Ramos (cell line): ENCODE measurements around the gene GNE.
"Not testable (repeated sequence)": the region's sequence is repeated elsewhere in the genome, so short reads cannot be mapped to it uniquely, and the experiment has no call there.

Experiments
- in situ Hi-C: fragments of 300-500 bp; cut with MboI; formaldehyde crosslinking; loops from one replicate; pipeline ENCODE4 v1.14.3; 2022; ENCODE audit warnings: low sequenced_read_pairs; ENCODE audit not compliant: unreplicated experiment

The GNE gene

GRCh38 chr9:36258208-36258995, at the start of gene GNE:
Gene GNE (minus strand): TSS chr9:36258448. CDS start chr9:36249355, 9,093 bp downstream.
- in situ Hi-C loops, result no loop called here

- in situ Hi-C loops, result no loop called here
Measured at GRCh38 chr9:36306471-36307306, 48.4 kb upstream of the GNE start.

- in situ Hi-C loops, result not testable (repeated sequence)
Measured at GRCh38 chr9:36304366-36304765, 46.1 kb upstream of the GNE start.

- in situ Hi-C loops, result no loop called here
Measured at GRCh38 chr9:36301227-36301626, 43.0 kb upstream of the GNE start.

- in situ Hi-C loops, result no loop called here
Measured at GRCh38 chr9:36298566-36298965, 40.3 kb upstream of the GNE start.

- in situ Hi-C loops, result no loop called here
Measured at GRCh38 chr9:36297798-36298197, 39.5 kb upstream of the GNE start.

- in situ Hi-C loops, result not testable (repeated sequence)
Measured at GRCh38 chr9:36294996-36295395, 36.7 kb upstream of the GNE start.

GRCh38 chr9:36293918-36294317, 35.7 kb upstream of the GNE start:
- in situ Hi-C loops, result no loop called here

- in situ Hi-C loops, result no loop called here
Measured at GRCh38 chr9:36293171-36293570, 34.9 kb upstream of the GNE start.

- in situ Hi-C loops, result no loop called here
Measured at GRCh38 chr9:36292641-36293040, 34.4 kb upstream of the GNE start.

GRCh38 chr9:36290996-36291395, 32.7 kb upstream of the GNE start:
- in situ Hi-C loops, result no loop called here

GRCh38 chr9:36289836-36290435, 31.7 kb upstream of the GNE start:
- in situ Hi-C loops, result no loop called here

GRCh38 chr9:36288070-36288469, 29.8 kb upstream of the GNE start:
- in situ Hi-C loops, result no loop called here

- in situ Hi-C loops, result no loop called here
Measured at GRCh38 chr9:36286388-36286787, 28.1 kb upstream of the GNE start.

GRCh38 chr9:36284226-36284625, 26.0 kb upstream of the GNE start:
- in situ Hi-C loops, result no loop called here

GRCh38 chr9:36282275-36282674, 24.0 kb upstream of the GNE start:
- in situ Hi-C loops, result no loop called here

- in situ Hi-C loops, result no loop called here
Measured at GRCh38 chr9:36280989-36281388, 22.7 kb upstream of the GNE start.

- in situ Hi-C loops, result no loop called here
Measured at GRCh38 chr9:36278243-36278642, 20.0 kb upstream of the GNE start.

- in situ Hi-C loops, result no loop called here
Measured at GRCh38 chr9:36276781-36277181, 18.5 kb upstream of the GNE start.

- in situ Hi-C loops, result no loop called here
Measured at GRCh38 chr9:36276254-36276653, 18.0 kb upstream of the GNE start.

GRCh38 chr9:36275060-36275459, 16.8 kb upstream of the GNE start:
- in situ Hi-C loops, result no loop called here
